Transverse colon (tissue), 4 donors: Measurements from ENCODE around the gene INPP5J. TPM values are rescaled to one million over a fixed set of nuclear protein-coding genes. Genes with fewer than 3 reads are reported as not detected.

Experiments used
- DNase-seq: peaks from one replicate; pipeline ENCODE4 v3.0.0-alpha.2; 2019
- H3K27ac ChIP-seq, 4 donors: fragments of 200-600 bp; sonication (generic); 2 replicates each; pipeline ENCODE4 v1.5.1; 2016 to 2018; ENCODE audit warnings: inconsistent platforms in 4 of 4
- H3K27me3 ChIP-seq: fragments of 200-600 bp; sonication (generic); 2 replicates; pipeline ENCODE4 v1.5.1; 2017; ENCODE audit warnings: inconsistent platforms
- H3K36me3 ChIP-seq, 4 donors: fragments of 200-600 bp; sonication (generic); 2 replicates each; pipeline ENCODE4 v1.5.1; 2017 to 2019; ENCODE audit warnings: inconsistent platforms in 4 of 4
- H3K4me1 ChIP-seq, 4 donors: fragments of 200-600 bp; sonication (generic); 2 replicates each; pipeline ENCODE4 v1.5.1; 2017 to 2020; ENCODE audit warnings: inconsistent platforms in 4 of 4
- H3K4me3 ChIP-seq, 4 donors: fragments of 200-600 bp; sonication (generic); 1 replicate in 1 of 4; 2 replicates in 3 of 4; pipeline versions ENCODE4 v1.5.1 to v1.6.1; 2017 to 2019; ENCODE audit warnings: inconsistent platforms in 4 of 4
- H3K9me3 ChIP-seq, 2 donors: fragments of 200-600 bp; sonication (generic); 2 replicates each; pipeline ENCODE4 v1.5.1; 2017 to 2019; ENCODE audit warnings: inconsistent platforms in 2 of 2
- EP300 ChIP-seq: sonication (generic); formaldehyde crosslinking; IDR thresholded peaks from one replicate; pipeline ENCODE4 v1.6.1; 2017; ENCODE audit warnings: antibody characterized with exemption, low read depth
- POLR2A ChIP-seq: fragments of 450-650 bp; IDR thresholded peaks from one replicate; pipeline ENCODE4 v1.6.1; 2016; ENCODE audit warnings: antibody characterized with exemption, mild to moderate bottlenecking, moderate library complexity
- POLR2AphosphoS5 ChIP-seq, 3 donors: sonication (generic); formaldehyde crosslinking; IDR thresholded peaks; one replicate each; pipeline ENCODE4 v1.6.1; 2016; ENCODE audit warnings: antibody characterized with exemption in 3 of 3
- WGBS, 2 donors: methylation state at CpG; one replicate each; pipeline ENCODE4 v1.1.5; 2018; ENCODE audit warnings: low coverage in 1 of 2; 5-methylcytosine and 5-hydroxymethylcytosine counted together
- in situ Hi-C, 4 donors: fragments of 200-750 bp; cut with MboI; loops; one replicate each; pipeline versions ENCODE4 v1.15.0 to v1.15.1; 2017; ENCODE audit warnings: low sequenced_read_pairs in 3 of 4, low pct_ligation_motif_present in 1 of 4, low pct_unique_long_range_greater_than_20kb in 1 of 4
- intact Hi-C: fragments of 100-400 bp; cut with DNase I; formaldehyde crosslinking; loops from one replicate; pipeline ENCODE4 v1.15.1; 2023; ENCODE audit warnings: low total_unique reads
- total RNA-seq, 4 donors: library from RNA; depleted of rRNA; stranded (reverse); fragments of >200 nt; gene quantifications; one replicate each; pipeline ENCODE4 v1.1.0, GENCODE V29; 2016
- TF ChIP-seq, protein P1 (sequence below), 5 experiments: fragments of 200-600 bp in 3 of 5; fragments of 450-650 bp in 2 of 5; sonication (generic) in 3 of 5; IDR thresholded peaks; 1 replicate in 2 of 5; 2 replicates in 3 of 5; pipeline ENCODE4 v1.5.1; 2016 to 2017; ENCODE audit warnings: antibody characterized with exemption in 5 of 5, inconsistent platforms in 3 of 5, mild to moderate bottlenecking in 2 of 5, moderate library complexity in 1 of 5

The INPP5J gene
- total RNA-seq, 4 donors from 2014 or later, result 22.4 to 51.2 (median 30.8) TPM

DNA sequence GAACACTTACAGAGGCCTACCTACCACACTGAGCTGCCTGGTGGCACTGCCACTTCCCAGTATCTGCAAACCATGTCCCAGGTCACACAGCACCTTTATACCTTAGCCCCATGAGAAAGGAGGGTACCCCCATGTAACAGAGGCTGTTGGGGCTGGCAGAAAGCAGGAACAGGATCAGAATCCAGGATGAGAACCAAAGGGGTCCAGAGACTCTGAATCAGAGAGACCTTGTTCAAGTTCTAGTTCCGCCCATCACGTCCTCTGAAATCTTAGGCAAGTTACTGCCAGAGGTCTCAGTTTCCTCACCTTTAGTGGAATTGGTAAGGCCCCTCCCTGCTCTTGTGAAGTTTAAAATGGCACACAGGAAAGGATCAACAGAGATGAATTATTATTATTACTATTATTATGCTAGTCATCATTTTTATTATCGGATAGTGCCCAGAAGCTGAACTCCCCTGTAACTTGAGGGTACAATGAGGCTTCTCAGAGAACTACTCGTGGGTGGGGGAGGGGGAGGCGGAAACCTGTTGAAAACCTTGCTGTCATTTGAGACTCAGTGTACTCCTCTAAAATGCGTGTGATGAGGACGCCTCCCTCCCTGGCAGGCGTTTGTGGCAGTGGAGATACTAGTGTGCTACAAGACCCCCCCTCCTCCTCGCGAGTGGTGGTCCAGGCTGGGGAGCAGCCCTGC is 24.7 kb upstream of the INPP5J start:
- Histone ChIP-seq H3K27me3 (no peaks in the 10 kb centered on the region), H3K9me3 (no peaks in the 10 kb centered on the region), H3K36me3 (peaks cover 0 to 38% (median 5%) of the 10 kb centered on the region in 4 donors), H3K4me1 (peaks cover 16 to 44% (median 30%) of the 10 kb centered on the region in 4 donors), H3K27ac (peak overlapping the region; percentile 82 to 97 (median 96)), H3K4me3 (no peak overlapping the region)
- in situ Hi-C loops (no loop called here), intact Hi-C loops (no loop called here)
- TF ChIP-seq POLR2A, result no peak
- TF ChIP-seq, protein P1, sequence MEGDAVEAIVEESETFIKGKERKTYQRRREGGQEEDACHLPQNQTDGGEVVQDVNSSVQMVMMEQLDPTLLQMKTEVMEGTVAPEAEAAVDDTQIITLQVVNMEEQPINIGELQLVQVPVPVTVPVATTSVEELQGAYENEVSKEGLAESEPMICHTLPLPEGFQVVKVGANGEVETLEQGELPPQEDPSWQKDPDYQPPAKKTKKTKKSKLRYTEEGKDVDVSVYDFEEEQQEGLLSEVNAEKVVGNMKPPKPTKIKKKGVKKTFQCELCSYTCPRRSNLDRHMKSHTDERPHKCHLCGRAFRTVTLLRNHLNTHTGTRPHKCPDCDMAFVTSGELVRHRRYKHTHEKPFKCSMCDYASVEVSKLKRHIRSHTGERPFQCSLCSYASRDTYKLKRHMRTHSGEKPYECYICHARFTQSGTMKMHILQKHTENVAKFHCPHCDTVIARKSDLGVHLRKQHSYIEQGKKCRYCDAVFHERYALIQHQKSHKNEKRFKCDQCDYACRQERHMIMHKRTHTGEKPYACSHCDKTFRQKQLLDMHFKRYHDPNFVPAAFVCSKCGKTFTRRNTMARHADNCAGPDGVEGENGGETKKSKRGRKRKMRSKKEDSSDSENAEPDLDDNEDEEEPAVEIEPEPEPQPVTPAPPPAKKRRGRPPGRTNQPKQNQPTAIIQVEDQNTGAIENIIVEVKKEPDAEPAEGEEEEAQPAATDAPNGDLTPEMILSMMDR (IDR thresholded peaks at IDR 0.05), result no peak
- no peak for TF ChIP-seq EP300
- no peak for TF ChIP-seq POLR2AphosphoS5 (IDR thresholded peaks at IDR 0.05)
- no peak for DNase-seq
- 56 to 85% methylated on average over 2 to 10 of the region's 10 CpGs for WGBS, 2 donors

DNA sequence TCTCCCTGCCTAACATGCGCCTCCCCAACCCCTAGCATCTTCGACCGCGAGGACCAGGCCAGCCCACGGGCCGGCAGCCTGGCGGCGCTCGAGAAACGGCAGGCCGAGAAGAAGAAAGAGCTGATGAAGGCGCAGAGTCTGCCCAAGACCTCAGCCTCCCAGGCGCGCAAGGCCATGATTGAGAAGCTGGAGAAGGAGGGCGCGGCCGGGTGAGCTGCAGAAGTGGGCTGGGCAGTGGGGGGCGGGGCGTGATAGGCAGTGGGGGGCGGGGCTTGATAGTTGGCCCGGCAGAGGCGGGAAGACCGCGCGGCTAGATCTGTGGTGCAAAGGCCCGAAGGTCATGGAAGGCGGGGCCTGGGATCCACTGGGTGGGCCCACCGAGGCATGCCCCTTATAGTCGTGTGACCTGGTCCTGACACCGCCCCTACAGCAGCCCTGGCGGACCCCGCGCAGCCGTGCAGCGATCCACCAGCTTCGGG is 24.1 kb upstream of the INPP5J start:
- Histone ChIP-seq H3K27me3 (no peaks in the 10 kb centered on the region), H3K4me1 (peaks cover 22 to 50% (median 36%) of the 10 kb centered on the region in 4 donors), H3K36me3 (peaks cover 0 to 38% (median 5%) of the 10 kb centered on the region in 4 donors), H3K9me3 (no peaks in the 10 kb centered on the region), H3K4me3 (no peak overlapping the region), H3K27ac (peak overlapping the region; percentile 82 to 97 (median 96))
- TF ChIP-seq POLR2AphosphoS5 (IDR thresholded peaks at IDR 0.05), result peak in 1 of 3 donors; percentile 6
- TF ChIP-seq POLR2A, result no peak
- 72% methylated on average over 36 of the region's 36 CpGs; no CpG with 5 or more reads in 1 of the 2 donors for whole genome bisulfite sequencing, 2 donors
- in situ Hi-C loops, result no loop called here
- DNase-seq, result peak; percentile 64
- intact Hi-C loops, result no loop called here

DNA sequence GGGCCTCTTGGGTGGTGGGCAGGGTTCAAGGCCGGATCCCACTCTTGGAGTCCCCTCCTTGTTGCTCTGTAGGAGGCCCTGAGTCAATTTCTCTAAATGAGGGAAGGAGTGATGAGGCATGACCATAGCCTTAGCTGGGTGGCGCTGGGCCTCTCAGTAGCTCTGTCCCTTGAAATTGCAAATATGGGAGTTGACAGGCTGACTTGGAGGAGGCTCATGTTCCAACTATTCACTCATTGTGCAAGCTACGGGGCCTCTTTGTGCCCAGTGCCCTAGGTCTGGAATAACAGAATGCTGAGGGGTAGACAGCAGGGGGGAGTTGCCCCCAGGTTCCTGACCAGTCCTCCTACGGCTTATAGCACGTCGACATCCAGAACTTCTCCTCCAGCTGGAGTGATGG is 23.4 kb upstream of the INPP5J start:
- no peak overlapping the region for H3K4me3 ChIP-seq
- DNase-seq, result no peak
- TF ChIP-seq EP300 (no peak), POLR2A (no peak), POLR2AphosphoS5 (IDR thresholded peaks at IDR 0.05) (no peak)
- TF ChIP-seq, protein P1 (IDR thresholded peaks at IDR 0.05), result no peak
- H3K4me1 ChIP-seq, result peaks cover 25 to 55% (median 39%) of the 10 kb centered on the region in 4 donors
- H3K36me3 ChIP-seq, result peaks cover 0 to 38% (median 5%) of the 10 kb centered on the region in 4 donors
- 84% methylated on average over 6 of the region's 6 CpGs; no CpG with 5 or more reads in 1 of the 2 donors for WGBS, 2 donors
- in situ Hi-C loops, result no loop called here
- intact Hi-C loops, result no loop called here
- H3K27me3 ChIP-seq, result no peaks in the 10 kb centered on the region
- peak overlapping the region; percentile 82 to 97 (median 96) for H3K27ac ChIP-seq
- H3K9me3 ChIP-seq, result no peaks in the 10 kb centered on the region

DNA sequence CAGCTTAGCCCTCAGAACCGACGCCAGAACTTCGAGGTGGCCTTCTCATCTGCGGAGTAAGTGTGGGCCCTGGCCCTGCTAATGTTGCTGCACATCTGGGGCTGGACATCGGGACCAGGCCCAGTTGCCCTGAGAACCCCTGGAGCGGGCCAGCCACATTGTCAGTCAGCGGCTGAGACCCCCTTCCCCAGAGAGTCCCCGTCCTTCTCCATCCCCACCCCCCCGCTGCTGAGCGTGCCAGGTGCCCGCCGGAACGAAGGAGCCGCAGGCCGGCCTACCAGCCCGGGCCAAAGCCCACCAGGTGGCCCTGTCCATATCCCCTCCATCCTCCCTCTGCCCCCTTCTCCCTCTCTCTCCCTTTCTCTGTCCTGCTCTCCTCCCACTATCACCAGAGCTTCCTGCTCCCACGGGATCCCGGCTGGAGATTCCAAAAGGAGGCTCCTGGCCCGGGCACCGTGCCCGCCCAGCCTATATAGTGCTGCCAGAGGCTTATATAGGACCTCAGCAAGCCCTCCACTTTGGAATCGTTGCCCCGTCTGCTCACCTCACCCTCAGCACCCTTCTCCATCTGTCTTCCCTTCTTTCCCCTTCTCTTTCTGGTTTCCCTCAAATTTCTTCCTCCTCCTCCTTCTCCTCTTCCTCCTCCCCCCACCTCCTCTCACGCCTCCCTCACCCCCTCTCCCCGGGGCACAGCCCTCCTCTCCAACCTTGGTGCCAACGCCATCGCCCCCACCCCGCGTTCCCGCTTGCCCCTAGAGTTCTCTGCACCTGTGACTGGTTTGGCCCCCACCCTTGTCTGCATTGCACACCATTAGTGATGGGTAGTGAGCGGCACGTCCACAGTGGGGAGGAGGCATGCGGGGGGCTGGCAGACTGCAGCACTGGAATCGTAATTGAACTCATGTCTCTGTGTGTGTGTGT is 22.7 kb upstream of the INPP5J start:
- in situ Hi-C loops, result no loop called here
- H3K4me3 ChIP-seq, result no peak overlapping the region
- H3K27me3 ChIP-seq, result no peaks in the 10 kb centered on the region
- no peak for DNase-seq
- no peak for TF ChIP-seq POLR2AphosphoS5 (IDR thresholded peaks at IDR 0.05)
- TF ChIP-seq, protein P1 (IDR thresholded peaks at IDR 0.05), result no peak
- TF ChIP-seq EP300, result no peak
- no peak for TF ChIP-seq POLR2A
- H3K36me3 ChIP-seq, result peaks cover 0 to 37% (median 5%) of the 10 kb centered on the region in 4 donors
- H3K9me3 ChIP-seq, result no peaks in the 10 kb centered on the region
- peaks cover 25 to 62% (median 43%) of the 10 kb centered on the region in 4 donors for H3K4me1 ChIP-seq
- intact Hi-C loops, result no loop called here
- peak overlapping the region; percentile 82 to 97 (median 96) for H3K27ac ChIP-seq
- 89% methylated on average over 7 to 34 of the region's 34 CpGs for WGBS, 2 donors
